K562 (cell line): ENCODE measurements around the gene ATF6B. TPM values are rescaled to one million over a fixed set of nuclear protein-coding genes. Genes with fewer than 3 reads are reported as not detected.
A peak's percentile ranks its signal among the peaks of the same experiment; 100 is the strongest.

Experiments
- ATAC-seq: fragments of 200-7000 bp; cut with Tn5 transposase; 3 replicates; pipeline ENCODE4 v1.9.1; 2020; ENCODE audit warnings: moderate library complexity
- BruUV-seq: library from RNA; stranded (reverse); fragments of 400-500 nt; replicated peaks from 2 replicates; lab custom pipeline; 2021; lab: Mats Ljungman, UMichigan
- CTCF ChIA-PET: fragments of 300-600 bp; formaldehyde crosslinking; extraction: SDS; loops from one replicate; lab custom pipeline; 2021; ENCODE audit warnings: low intra/inter-chr PET ratio; lab: Yijun Ruan, JAX
- POLR2A ChIA-PET: fragments of 300-600, 350-650 bp; sonication (Branson Sonifier 250); formaldehyde crosslinking; extraction: SDS; loops from one replicate; lab custom pipeline; 2021; ENCODE audit warnings: antibody characterized with exemption, inconsistent platforms; lab: Yijun Ruan, JAX
- DNase-seq, 4 experiments: peaks; one replicate each; pipeline versions ENCODE4 v3.0.0 to v3.0.0-alpha.2; 2011 to 2018; ENCODE audit warnings: low spot score in 3 of 4, mixed read lengths in 3 of 4; ENCODE audit errors: extremely low read depth in 1 of 4
- FAIRE-seq: peaks from 2 replicates; lab custom pipeline; 2011; peaks lifted over from hg19 to GRCh38; lab: Jason Lieb, UNC
- H2AFZ ChIP-seq: 2 replicates; pipeline ENCODE4 v1.6.0; 2011; ENCODE audit warnings: low read depth, low read length, control low read depth, inconsistent platforms
- H3K27ac ChIP-seq: fragments of 200-600 bp; 3 replicates; pipeline ENCODE4 v1.8.0; 2011; ENCODE audit warnings: low read depth, mild to moderate bottlenecking, control low read depth, inconsistent platforms, low read length, moderate library complexity, mixed read lengths; ENCODE audit errors: extremely low read depth
- H3K27me3 ChIP-seq, 2 experiments: fragments of 300-600 bp in 1 of 2; 2 replicates in 1 of 2; 3 replicates in 1 of 2; pipeline versions ENCODE4 v1.6.0 to v1.8.0; 2011; ENCODE audit warnings: inconsistent platforms in 2 of 2, low read length in 2 of 2, mild to moderate bottlenecking in 1 of 2, mixed read lengths in 1 of 2, moderate library complexity in 1 of 2; ENCODE audit not compliant: control insufficient read depth in 2 of 2, insufficient read depth in 2 of 2
- H3K36me3 ChIP-seq: fragments of 300-600 bp; 3 replicates; pipeline ENCODE4 v1.8.0; 2011; ENCODE audit warnings: mild to moderate bottlenecking, low read length, inconsistent platforms; ENCODE audit not compliant: control insufficient read depth, insufficient read depth
- H3K4me1 ChIP-seq, 2 experiments: fragments of 200-600 bp in 1 of 2; replicated peaks in 1 of 2; 2 replicates in 1 of 2; 3 replicates in 1 of 2; pipeline versions ENCODE4 v1.5.1 to v1.8.0; 2011; ENCODE audit warnings: inconsistent platforms in 2 of 2, low read length in 2 of 2, mild to moderate bottlenecking in 1 of 2, mixed read lengths in 1 of 2, moderate library complexity in 1 of 2; ENCODE audit not compliant: control insufficient read depth in 2 of 2, insufficient read depth in 2 of 2
- H3K4me2 ChIP-seq: 2 replicates; pipeline ENCODE4 v1.6.1; 2011; ENCODE audit warnings: low read length, control low read depth, inconsistent platforms, mixed read lengths; ENCODE audit not compliant: insufficient read depth
- H3K4me3 ChIP-seq: fragments of 200-600 bp; sonication (generic), shearing (Covaris generic); 2 replicates; pipeline ENCODE4 v1.5.1; 2016; ENCODE audit warnings: control low read depth, inconsistent platforms
- H3K79me2 ChIP-seq: fragments of 200-600 bp; 3 replicates; pipeline ENCODE4 v1.8.0; 2011; ENCODE audit warnings: low read length, inconsistent platforms; ENCODE audit not compliant: control insufficient read depth, insufficient read depth
- H3K9ac ChIP-seq, 2 experiments: 2 replicates each; pipeline versions ENCODE4 v1.6.0 to v1.6.1; 2011; ENCODE audit warnings: low read depth in 2 of 2, low read length in 2 of 2, control low read depth in 1 of 2, inconsistent platforms in 1 of 2, mild to moderate bottlenecking in 1 of 2, mixed read lengths in 1 of 2; ENCODE audit not compliant: insufficient read depth in 1 of 2
- H3K9me1 ChIP-seq: one replicate; pipeline ENCODE4 v1.6.0; 2011; ENCODE audit warnings: inconsistent platforms, mild to moderate bottlenecking, low read length, moderate library complexity; ENCODE audit not compliant: control insufficient read depth, insufficient read depth
- H3K9me3 ChIP-seq: replicated peaks from 2 replicates; pipeline ENCODE4 v1.5.1; 2011; ENCODE audit warnings: low read depth, low read length, inconsistent platforms; ENCODE audit not compliant: control insufficient read depth, insufficient read depth
- H4K20me1 ChIP-seq: replicated peaks from 2 replicates; pipeline ENCODE4 v1.6.1; 2011; ENCODE audit warnings: low read length, inconsistent platforms, mixed read lengths; ENCODE audit not compliant: control insufficient read depth, insufficient read depth
- CAMTA2 ChIP-seq: fragments of 250-450 bp; sonication (Bioruptor Pico); conservative IDR thresholded peaks from 2 replicates; pipeline ENCODE4 v1.5.1; 2022
- CTCF ChIP-seq, 3 experiments: IDR thresholded peaks in 2 of 3; conservative IDR thresholded peaks in 1 of 3; 2 replicates each; pipeline ENCODE4 v1.5.1; 2011 to 2012; ENCODE audit warnings: low read length in 3 of 3, mild to moderate bottlenecking in 3 of 3, control low read depth in 2 of 3, improper control_type of control experiment in 1 of 3, inconsistent platforms in 1 of 3, low read depth in 1 of 3, mixed read lengths in 1 of 3, moderate library complexity in 1 of 3; ENCODE audit not compliant: insufficient read depth in 2 of 3
- ELF2 ChIP-seq: fragments of 250-450 bp; sonication (Bioruptor Pico); IDR thresholded peaks from 2 replicates; pipeline ENCODE4 v1.5.0; 2021; ENCODE audit warnings: mild to moderate bottlenecking
- ELK3 ChIP-seq: fragments of 450-650 bp; formaldehyde crosslinking; IDR thresholded peaks from 2 replicates; pipeline ENCODE4 v1.4.0; 2020; ENCODE audit warnings: mild to moderate bottlenecking
- MECOM ChIP-seq: fragments of 250-450 bp; sonication (Bioruptor Pico); IDR thresholded peaks from 2 replicates; pipeline ENCODE4 v1.8.0; 2022; ENCODE audit warnings: inconsistent platforms
- MLX ChIP-seq, 2 experiments: fragments of 450-650 bp in 1 of 2; sonication (generic) in 1 of 2; formaldehyde crosslinking; conservative IDR thresholded peaks; 2 replicates each; pipeline versions ENCODE4 v1.4.0 to v1.8.1; 2020 to 2022; ENCODE audit warnings: mild to moderate bottlenecking in 1 of 2, missing genetic modification reagents in 1 of 2
- MYBL2 ChIP-seq, 2 experiments: fragments of 450-650 bp in 1 of 2; sonication (generic) in 1 of 2; formaldehyde crosslinking in 1 of 2; IDR thresholded peaks; 2 replicates each; pipeline versions ENCODE4 v1.6.1 to v1.8.1; 2017 to 2022; ENCODE audit warnings: borderline replicate concordance in 1 of 2, inconsistent platforms in 1 of 2, low read depth in 1 of 2, mild to moderate bottlenecking in 1 of 2, missing genetic modification reagents in 1 of 2, moderate library complexity in 1 of 2
- PCBP1 ChIP-seq: fragments of 200-400 bp; formaldehyde crosslinking; IDR thresholded peaks from 2 replicates; pipeline ENCODE4 v1.6.1; 2018; ENCODE audit warnings: mild to moderate bottlenecking, low read depth, low read length; ENCODE audit not compliant: poor library complexity, severe bottlenecking
- RBM17 ChIP-seq: fragments of 200-400 bp; formaldehyde crosslinking; IDR thresholded peaks from 2 replicates; pipeline ENCODE4 v1.6.1; 2017; ENCODE audit warnings: low read depth, mild to moderate bottlenecking, low read length, borderline replicate concordance
- TAF1 ChIP-seq: IDR thresholded peaks from 2 replicates; pipeline ENCODE4 v1.6.1; 2011; ENCODE audit warnings: mild to moderate bottlenecking, low read length, moderate library complexity; ENCODE audit not compliant: insufficient read depth, control insufficient read depth, severe bottlenecking; ENCODE audit errors: extremely low read depth
- TFAP4 ChIP-seq: sonication (generic); formaldehyde crosslinking; IDR thresholded peaks from 2 replicates; pipeline ENCODE4 v1.8.0; 2022; ENCODE audit warnings: missing genetic modification reagents, mild to moderate bottlenecking, moderate library complexity, borderline replicate concordance
- TRIM24 ChIP-seq, 2 experiments: fragments of 450-650 bp; IDR thresholded peaks; 2 replicates each; pipeline ENCODE4 v1.6.1; 2016
- TRIM28 ChIP-seq: fragments of 450-650 bp; IDR thresholded peaks from 2 replicates; pipeline ENCODE4 v1.6.1; 2017
- ZNF316 ChIP-seq: fragments of 450-650 bp; IDR thresholded peaks from 2 replicates; pipeline ENCODE4 v1.6.1; 2016
- ZNF324 ChIP-seq: fragments of 250-450 bp; sonication (Bioruptor Pico); IDR thresholded peaks from 2 replicates; pipeline ENCODE4 v1.4.0; 2020; ENCODE audit warnings: mild to moderate bottlenecking
- ZNF41 ChIP-seq: fragments of 250-450 bp; sonication (Bioruptor Pico); conservative IDR thresholded peaks from 2 replicates; pipeline ENCODE4 v1.4.0; 2020; ENCODE audit warnings: mild to moderate bottlenecking
- WGBS: fragments of 100-300 bp; shearing (Covaris generic); methylation state at CpG from one replicate; pipeline ENCODE4 v1.1.6; 2016; ENCODE audit warnings: low coverage, mixed read lengths; ENCODE audit not compliant: insufficient coverage; ENCODE audit errors: missing lambda C conversion rate; 5-methylcytosine and 5-hydroxymethylcytosine counted together
- in situ Hi-C: fragments of 300-500 bp; cut with MboI; formaldehyde crosslinking; loops from 4 replicates; pipeline ENCODE4 v1.15.0; 2018; ENCODE audit warnings: inconsistent platforms, mixed read lengths
- intact Hi-C: fragments of 100-400 bp; cut with micrococcal nuclease; formaldehyde crosslinking; loops from 2 replicates; pipeline ENCODE4 v1.14.2; 2022
- polyA plus RNA-seq, 8 experiments: library from polyadenylated mRNA; depleted of rRNA in 4 of 8; stranded (reverse) in 5 of 8; unstranded in 3 of 8; fragments of >200 nt; fragmentation: Nextera tagmentation in 2 of 8; fragmentation: Illumina TruSeq in 1 of 8; extraction: Ambion mirVana in 2 of 8; extraction: Trizol in 1 of 8; gene quantifications; 2 replicates each; pipeline versions ENCODE4 v1.2.1 to v1.2.3, GENCODE V29; 2011 to 2014; ENCODE audit warnings: inconsistent platforms in 1 of 8, missing spikeins in 1 of 8
- total RNA-seq, 7 experiments: library from RNA; depleted of rRNA in 6 of 7; stranded (reverse); fragments of >200 nt in 6 of 7; fragmentation: Illumina TruSeq in 2 of 7; extraction: Trizol in 2 of 7; gene quantifications; 2 replicates each; pipeline versions ENCODE4 v1.2.1 to v1.2.3, GENCODE V29; 2011 to 2021; ENCODE audit warnings: low replicate concordance in 1 of 7

The ATF6B gene
- total and polyA plus RNA-seq, 9 of the 15 experiments (the other 6 are each of a cell fraction or from before 2014, with no cell fraction given), result 20.7 to 131 (median 31.7) TPM

- no peaks in the 10 kb centered on the region for H4K20me1 ChIP-seq
- no peaks in the 10 kb centered on the region for H3K36me3 ChIP-seq
- peaks cover 5% of the 10 kb centered on the region; the same call in 1 of the 3 replicates for H3K79me2 ChIP-seq
- no peak overlapping the region for H3K4me2 ChIP-seq
- in situ Hi-C loops (no loop called here), intact Hi-C loops (no loop called here)
- FAIRE-seq, result peak; percentile 11
- no peak for DNase-seq
- BruUV-seq, result no TSS peak
- ChIA-PET POLR2A (interaction anchor here (2.0 kb wide), 1 partner anchor 9 kb away, joined by 11 read pairs; no protein-coding TSS in a partner anchor), CTCF (no interaction called here)
- TF ChIP-seq ELF2 (CRISPR knock-in tag) (no peak), MYBL2 (IDR thresholded peaks at IDR 0.05; ENCODE audit: low read depth) (no peak), MYBL2 (CRISPR knock-in tag; IDR thresholded peaks at IDR 0.05; ENCODE audit: borderline replicate concordance) (no peak), TRIM28 (peak; percentile 46; the same call in 1 of the 2 replicates), ELK3 (CRISPR knock-in tag) (no peak), TAF1 (no peak), MLX (CRISPR knock-in tag; conservative IDR thresholded peaks at IDR 0.05) (no peak), CTCF (IDR thresholded peaks at IDR 0.05 in 2 of 3, conservative IDR thresholded peaks at IDR 0.05 in 1 of 3; ENCODE audit: insufficient read depth in 2 of 3, low read depth in 1 of 3, low read length in 3 of 3) (peak in 2 of 3 experiments; percentile 8 to 19; a peak in 1 of 6 replicates), CAMTA2 (CRISPR knock-in tag) (no peak), MECOM (CRISPR knock-in tag) (no peak), TFAP4 (CRISPR knock-in tag) (no peak), ZNF41 (CRISPR knock-in tag) (no peak), TRIM24 (IDR thresholded peaks at IDR 0.05) (0 out of 4 replicates have a peak, but pooled peaks of 1 of the 2 experiments have one; percentile 50), RBM17 (no peak), ZNF316 (peak; percentile 78), ZNF324 (CRISPR knock-in tag) (no peak), PCBP1 (no peak)
- no peak overlapping the region for H3K27ac ChIP-seq
- H3K27me3 ChIP-seq, result no peaks in the 10 kb centered on the region
- H3K9ac ChIP-seq, result no peak overlapping the region
- H3K9me1 ChIP-seq, result no peaks in the 10 kb centered on the region
- no peaks in the 10 kb centered on the region for H3K9me3 ChIP-seq
- ATAC-seq, result no peak
- 92% methylated on average over 4 of the region's 4 CpGs for WGBS
- no peak overlapping the region for H2AFZ ChIP-seq
- peaks cover 16 to 30% of the 10 kb centered on the region in 2 experiments for H3K4me1 ChIP-seq
- no peak overlapping the region for H3K4me3 ChIP-seq
These were observed 19.5 kb upstream of the ATF6B start for GRCh38 chr6:32147401-32148132.
